Activated effector memory CD4-positive, alpha-beta T cell treated with Interleukin-2 at 50 U/mL for 16 hours (primary cell): ENCODE results near the gene GET4.
"Not testable (repeated sequence)": the region's sequence is repeated elsewhere in the genome, so short reads cannot be mapped to it uniquely, and the experiment has no call there.

Source experiments
- DNase-seq: peaks from one replicate; pipeline ENCODE4 v3.0.0-alpha.2; 2020

GET4 gene

GRCh38 chr7:931871-932650 is 55.7 kb downstream of the GET4 start:
- DNase-seq = no peak

DNA sequence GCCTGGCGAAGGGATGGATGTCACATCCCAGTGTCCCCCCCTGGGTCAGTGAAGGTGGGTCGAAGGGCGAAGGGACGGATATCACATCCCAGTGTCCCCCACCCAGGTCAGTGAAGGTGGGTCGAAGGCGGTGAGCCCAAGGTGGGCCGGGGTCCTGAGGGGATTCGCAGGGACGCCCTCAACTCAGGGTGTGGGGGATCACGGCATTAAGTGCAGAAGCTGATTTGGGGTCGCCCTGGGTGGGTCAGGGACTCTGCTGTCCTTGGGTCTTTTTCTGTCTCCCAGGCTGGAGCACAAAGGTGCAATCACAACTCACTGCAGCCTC is 56.3 kb downstream of the GET4 start:
- no peak for DNase-seq

DNA sequence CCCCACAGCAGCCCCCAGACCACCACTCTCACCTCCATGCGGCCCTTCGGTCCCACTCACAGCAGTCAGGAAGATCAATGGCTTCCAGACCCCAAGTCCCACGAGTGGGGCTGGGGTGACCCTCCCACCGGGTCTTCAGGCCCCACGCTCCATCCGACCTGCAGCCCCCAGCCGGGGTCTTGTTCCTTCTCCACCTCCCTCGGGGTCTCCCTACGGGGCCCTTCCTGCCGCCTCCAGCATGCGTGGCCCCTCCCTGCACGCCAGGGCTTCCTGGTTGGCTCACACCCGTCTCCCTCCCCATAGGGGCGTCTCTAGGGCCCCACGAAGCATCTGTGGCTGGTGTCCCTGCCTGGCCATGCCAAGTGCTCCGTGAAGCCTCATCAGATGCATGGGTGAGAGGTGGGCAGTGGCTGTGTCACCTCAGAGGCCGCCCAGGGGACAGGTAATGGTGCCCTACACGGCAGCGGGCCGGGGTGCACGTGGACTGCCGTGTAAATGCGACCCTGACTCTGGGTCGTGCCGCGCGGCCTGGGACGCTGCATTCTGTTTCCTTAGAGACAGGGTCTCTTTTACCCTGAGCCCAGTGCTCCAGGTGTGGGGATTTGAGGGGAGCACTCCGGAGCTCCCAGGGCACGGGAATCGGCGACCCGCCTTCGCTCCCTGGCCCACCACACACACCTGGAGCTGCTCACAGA is 58.3 kb downstream of the GET4 start:
- DNase-seq = no peak

DNA sequence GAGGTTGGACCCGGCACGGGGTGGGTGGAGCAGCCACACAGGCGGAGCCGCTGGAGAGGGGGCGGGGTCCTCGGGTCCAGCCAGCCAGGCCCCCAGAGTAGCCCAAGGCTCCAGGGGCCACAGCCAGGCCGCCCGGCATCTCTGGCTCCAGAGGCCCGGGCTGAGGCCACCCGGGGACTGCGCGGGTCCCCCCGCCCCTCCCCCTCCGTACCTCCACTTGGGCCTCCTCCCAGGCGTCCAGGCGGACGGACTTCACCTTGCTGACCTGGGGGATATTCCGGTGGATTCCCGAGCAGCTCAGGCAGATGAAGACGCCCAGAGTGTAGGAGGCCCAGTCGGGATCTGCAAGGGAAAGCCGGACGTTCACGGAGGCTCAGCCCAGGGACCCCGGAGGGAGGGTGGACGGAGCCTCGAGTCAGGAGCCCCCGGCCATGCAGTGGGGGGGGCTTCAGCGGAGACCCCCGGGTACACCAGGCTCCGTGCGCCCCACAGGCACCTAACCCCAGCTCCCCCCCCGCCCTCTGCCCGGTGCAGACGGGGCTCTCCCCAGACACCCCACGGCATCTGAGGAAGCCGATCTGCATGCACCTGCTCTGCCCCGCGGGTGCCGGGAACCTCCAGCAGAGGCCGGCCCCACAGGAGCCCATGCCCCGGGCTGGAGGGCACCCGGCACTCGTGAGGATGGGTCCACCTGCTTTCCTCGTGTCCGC is 59.0 kb downstream of the GET4 start:
- DNase-seq = no peak

- DNase-seq = no peak
Measured at GRCh38 chr7:935874-936385, 59.6 kb downstream of the GET4 start.

GRCh38 chr7:936386-937054 is 60.2 kb downstream of the GET4 start:
- DNase-seq = no peak

- no peak for DNase-seq
Measured at GRCh38 chr7:937856-938484, 61.6 kb downstream of the GET4 start.

- no peak for DNase-seq
Measured at GRCh38 chr7:938546-939185, 62.3 kb downstream of the GET4 start.

- no peak for DNase-seq
Measured at GRCh38 chr7:939843-940242, 63.5 kb downstream of the GET4 start.

DNA sequence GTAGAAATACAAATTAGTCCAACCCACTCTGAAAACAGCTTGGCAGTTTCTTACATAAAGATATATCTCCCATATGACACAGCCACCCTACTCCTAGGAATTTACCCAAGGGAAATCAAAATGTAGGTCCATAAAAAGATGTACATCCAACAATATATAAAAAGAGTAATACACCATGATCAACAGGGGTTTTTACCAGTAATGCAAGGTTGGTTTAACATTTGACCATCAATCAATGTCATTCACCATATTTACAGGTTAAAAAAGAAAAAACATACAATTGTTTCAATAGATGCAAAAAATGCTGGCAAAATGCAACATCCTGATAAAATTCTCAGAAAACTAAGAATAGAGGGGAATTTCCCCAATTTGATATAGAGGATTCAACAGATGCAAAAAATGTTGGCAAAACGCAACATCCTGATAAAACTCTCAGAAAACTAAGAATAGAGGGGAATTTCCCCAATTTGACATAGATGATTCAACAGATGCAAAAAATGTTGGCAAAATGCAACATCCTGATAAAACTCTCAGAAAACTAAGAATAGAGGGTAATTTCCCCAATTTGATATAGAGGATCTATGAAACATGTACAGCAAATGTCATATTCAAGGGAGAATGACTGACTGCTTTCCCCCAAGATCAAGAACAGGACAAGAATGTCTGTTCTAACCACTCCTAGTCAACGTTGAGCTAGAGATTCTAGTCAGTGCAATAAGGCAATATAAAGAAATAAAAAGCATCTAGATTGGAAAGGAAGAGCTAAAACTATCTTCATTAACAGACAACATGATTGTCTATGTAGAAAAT is 64.5 kb downstream of the GET4 start:
- no peak for DNase-seq

DNA sequence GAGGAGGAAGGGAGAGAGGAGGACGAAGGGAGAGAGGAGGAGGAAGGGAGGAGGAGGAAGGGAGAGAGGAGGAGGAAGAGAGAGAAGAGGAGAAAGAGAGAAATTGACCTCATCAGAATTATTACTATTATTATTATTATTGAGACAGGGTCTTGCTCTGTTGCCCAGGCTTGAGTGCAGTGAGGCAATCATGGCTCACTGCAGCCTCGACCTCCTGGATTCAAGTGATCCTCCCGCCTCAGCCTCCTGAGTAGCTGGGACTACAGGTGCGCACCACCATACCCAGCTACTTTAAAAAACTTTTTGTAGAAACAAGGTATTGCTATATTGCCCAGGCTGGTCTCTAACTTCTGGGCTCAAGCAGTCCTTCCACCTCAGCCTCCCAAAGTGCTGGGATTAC is 67.4 kb downstream of the GET4 start:
- DNase-seq = not testable (repeated sequence)

GRCh38 chr7:944744-945143 is 68.4 kb downstream of the GET4 start:
- DNase-seq = no peak

- DNase-seq = no peak
Measured at GRCh38 chr7:945147-945555, 68.8 kb downstream of the GET4 start.

DNA sequence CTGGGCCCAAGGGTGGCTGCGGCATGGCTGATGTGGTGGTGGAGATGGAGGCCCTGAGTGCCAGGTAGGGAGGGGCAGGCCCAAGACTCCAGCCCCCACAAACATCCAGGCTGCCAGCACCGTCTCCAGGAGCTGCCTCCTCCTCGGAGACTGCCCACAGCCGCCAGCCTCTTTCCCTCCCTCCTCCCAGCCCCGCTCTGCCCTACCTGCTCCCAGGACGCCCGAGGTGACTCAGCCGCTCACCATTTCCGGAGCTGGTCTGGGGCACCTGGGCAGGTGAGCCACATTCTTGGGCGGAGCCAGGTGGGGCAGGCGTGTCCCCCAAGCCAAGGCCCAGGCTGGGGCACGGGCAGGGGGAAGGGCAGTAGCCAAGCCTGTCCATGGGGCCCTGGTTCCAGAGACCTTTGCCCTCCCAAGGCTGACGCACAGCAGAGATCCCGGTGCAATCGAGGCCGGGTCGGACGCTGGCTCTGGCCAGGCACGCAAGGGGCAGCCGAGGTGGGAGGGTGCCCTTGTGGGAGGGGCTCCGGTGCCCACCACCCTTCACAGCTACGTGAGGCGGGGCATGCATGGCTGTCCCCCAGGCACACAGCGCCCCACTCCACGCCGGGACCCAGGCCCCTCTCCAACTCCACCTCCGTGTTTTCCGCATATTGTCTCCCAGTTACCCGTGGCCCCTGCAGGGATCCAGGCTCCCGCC is 69.4 kb downstream of the GET4 start:
- no peak for DNase-seq
